NB4 (cell line): ENCODE measurements around the gene BTAF1.

Experiments
- DNase-seq: peaks from one replicate; pipeline ENCODE4 v3.0.0; 2010; ENCODE audit warnings: low read depth
- H3K4me3 ChIP-seq: one replicate; pipeline ENCODE4 v1.5.1; 2011; ENCODE audit warnings: mild to moderate bottlenecking, low read depth, low read length, moderate library complexity
- MAX ChIP-seq: IDR thresholded peaks from 2 replicates; pipeline ENCODE4 v1.6.1; 2011; ENCODE audit warnings: low read depth, low read length
- MYC ChIP-seq: IDR thresholded peaks from 2 replicates; pipeline ENCODE4 v1.6.1; 2011; ENCODE audit warnings: low read depth, low read length
- POLR2A ChIP-seq: IDR thresholded peaks from 2 replicates; pipeline ENCODE4 v1.6.1; 2011; ENCODE audit warnings: mild to moderate bottlenecking; ENCODE audit not compliant: insufficient read length; ENCODE audit errors: extremely low read depth
- TF ChIP-seq, protein P1 (sequence below): IDR thresholded peaks from one replicate; pipeline ENCODE4 v1.5.1; 2012; ENCODE audit warnings: low read depth, low read length

BTAF1 gene

DNA sequence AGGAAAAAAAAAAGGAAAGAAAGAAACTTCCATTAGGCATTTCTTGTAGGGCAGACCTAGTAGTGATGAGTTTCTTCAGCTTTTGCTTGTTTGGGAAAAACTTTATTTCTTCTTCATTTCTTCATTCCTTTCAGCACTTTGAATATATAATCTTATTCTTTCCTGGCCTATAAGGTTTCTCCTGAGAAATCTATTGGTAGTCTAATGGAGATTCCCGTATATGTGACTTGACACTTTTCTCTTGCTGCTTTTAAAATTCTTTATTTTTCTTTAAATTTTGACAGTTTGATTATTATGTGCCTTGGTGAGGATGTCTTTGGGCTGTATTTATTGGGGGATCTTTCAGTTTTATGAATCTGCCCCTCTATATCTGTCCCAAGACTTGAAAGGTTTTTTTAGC is 3.9 kb upstream of the BTAF1 start:
- H3K4me3 ChIP-seq, result no peak overlapping the region
- TF ChIP-seq, protein P1, sequence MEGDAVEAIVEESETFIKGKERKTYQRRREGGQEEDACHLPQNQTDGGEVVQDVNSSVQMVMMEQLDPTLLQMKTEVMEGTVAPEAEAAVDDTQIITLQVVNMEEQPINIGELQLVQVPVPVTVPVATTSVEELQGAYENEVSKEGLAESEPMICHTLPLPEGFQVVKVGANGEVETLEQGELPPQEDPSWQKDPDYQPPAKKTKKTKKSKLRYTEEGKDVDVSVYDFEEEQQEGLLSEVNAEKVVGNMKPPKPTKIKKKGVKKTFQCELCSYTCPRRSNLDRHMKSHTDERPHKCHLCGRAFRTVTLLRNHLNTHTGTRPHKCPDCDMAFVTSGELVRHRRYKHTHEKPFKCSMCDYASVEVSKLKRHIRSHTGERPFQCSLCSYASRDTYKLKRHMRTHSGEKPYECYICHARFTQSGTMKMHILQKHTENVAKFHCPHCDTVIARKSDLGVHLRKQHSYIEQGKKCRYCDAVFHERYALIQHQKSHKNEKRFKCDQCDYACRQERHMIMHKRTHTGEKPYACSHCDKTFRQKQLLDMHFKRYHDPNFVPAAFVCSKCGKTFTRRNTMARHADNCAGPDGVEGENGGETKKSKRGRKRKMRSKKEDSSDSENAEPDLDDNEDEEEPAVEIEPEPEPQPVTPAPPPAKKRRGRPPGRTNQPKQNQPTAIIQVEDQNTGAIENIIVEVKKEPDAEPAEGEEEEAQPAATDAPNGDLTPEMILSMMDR, result no peak
- TF ChIP-seq MAX, result no peak
- no peak for TF ChIP-seq POLR2A
- TF ChIP-seq MYC, result no peak
- DNase-seq, result no peak

- TF ChIP-seq MYC (no peak), MAX (no peak), POLR2A (no peak)
- TF ChIP-seq, protein P1, result no peak
- H3K4me3 ChIP-seq, result peak overlapping the region; percentile 80
- no peak for DNase-seq
Measured at GRCh38 chr10:91924212-91925021, 847 bp downstream of the BTAF1 start.

GRCh38 chr10:91925022-91925320 is 1.4 kb downstream of the BTAF1 start:
- no peak for TF ChIP-seq MAX
- no peak for TF ChIP-seq POLR2A
- TF ChIP-seq, protein P1, result no peak
- no peak for TF ChIP-seq MYC
- DNase-seq, result peak; percentile 46
- H3K4me3 ChIP-seq, result peak overlapping the region; percentile 80

DNA sequence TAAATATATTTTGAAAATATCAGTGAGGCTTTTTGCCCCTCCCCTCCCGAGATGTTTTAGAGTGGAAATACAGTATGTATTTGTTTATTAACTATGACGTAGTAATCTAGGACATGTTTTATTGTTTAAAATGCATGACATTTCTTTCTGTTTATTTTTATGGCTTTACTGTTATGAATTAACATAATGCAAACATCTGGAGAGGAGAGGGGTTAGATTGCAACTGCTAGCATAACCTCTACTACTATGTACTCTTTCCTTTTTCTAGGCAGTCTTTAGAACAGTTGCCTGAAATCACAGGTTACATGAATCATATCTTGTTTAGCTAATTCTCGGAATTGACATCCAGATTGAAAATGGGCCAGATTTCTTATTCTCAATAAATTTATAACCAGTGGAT is 7.4 kb downstream of the BTAF1 start:
- TF ChIP-seq, protein P1, result no peak
- TF ChIP-seq MAX (no peak), MYC (no peak), POLR2A (no peak)
- DNase-seq, result no peak
- H3K4me3 ChIP-seq, result no peak overlapping the region

DNA sequence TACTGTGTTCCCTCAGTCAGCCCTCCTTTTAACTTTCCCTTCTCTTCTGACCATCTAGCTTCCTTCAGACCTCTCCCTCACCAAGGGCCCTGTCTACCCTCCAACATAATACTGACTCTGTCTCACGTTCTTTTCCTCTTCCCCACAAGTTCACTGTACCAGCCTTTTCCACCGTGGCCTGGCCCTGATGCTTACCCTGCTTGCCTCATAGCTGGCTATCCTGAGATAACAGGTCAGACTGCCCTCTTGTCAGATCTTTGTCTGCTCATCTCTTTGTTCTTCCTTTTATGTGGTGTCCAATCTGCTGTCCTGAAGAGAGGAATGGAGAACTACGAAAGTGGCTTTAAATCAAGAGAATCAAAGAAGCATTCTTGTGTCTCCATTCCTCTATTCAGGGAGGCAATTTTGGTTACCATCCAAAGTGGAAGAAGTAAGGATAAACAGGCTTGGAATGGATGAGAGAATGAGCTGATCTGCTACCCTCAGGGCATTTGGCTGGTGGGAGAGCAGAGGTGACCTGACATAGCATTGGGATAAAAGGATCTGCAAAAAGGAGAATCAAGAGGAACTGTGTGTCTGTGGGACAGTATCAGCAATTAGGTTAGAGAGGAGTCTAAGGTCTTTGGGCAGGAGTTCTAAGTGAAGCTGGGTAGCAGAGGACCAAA is 8.1 kb downstream of the BTAF1 start:
- DNase-seq, result no peak
- no peak overlapping the region for H3K4me3 ChIP-seq
- TF ChIP-seq, protein P1, result no peak
- no peak for TF ChIP-seq POLR2A
- TF ChIP-seq MAX, result no peak
- TF ChIP-seq MYC, result no peak
